Measurements from ENCODE around the gene MSH5. TPM values are rescaled to one million over a fixed set of nuclear protein-coding genes. Genes with fewer than 3 reads are reported as not detected.

The MSH5 gene
- total and polyA plus RNA-seq, 2 of the 13 experiments (the other 11 are each of a cell fraction or from before 2014, with no cell fraction given): 10.2 to 38.7 TPM

GRCh38 chr6:31760790-31761189, 21.0 kb downstream of the MSH5 start (continued):
- TF ChIP-seq PRDM4 (CRISPR knock-in tag; IDR thresholded peaks at IDR 0.05; ENCODE audit: borderline replicate concordance) (no peak), PREB (CRISPR knock-in tag; IDR thresholded peaks at IDR 0.05) (no peak), ZNF337 (CRISPR knock-in tag; IDR thresholded peaks at IDR 0.05; ENCODE audit: borderline replicate concordance, low read depth) (no peak), NKX3-1 (CRISPR knock-in tag; IDR thresholded peaks at IDR 0.05) (no peak)

- no peak for FAIRE-seq
- H3K9ac ChIP-seq (ENCODE audit: insufficient read depth, low read depth, low read length): no peak overlapping the region
- no peaks in the 10 kb centered on the region for H3K79me2 ChIP-seq (ENCODE audit: insufficient read depth, low read length)
- H3K27me3 ChIP-seq (ENCODE audit: control insufficient read depth in 1 of 2, insufficient read depth in 2 of 2, low read length in 2 of 2): no peaks in the 10 kb centered on the region
- H3K36me3 ChIP-seq (replicated peaks in 1 of 2; ENCODE audit: control insufficient read depth in 1 of 2, insufficient read depth in 2 of 2, low read length in 2 of 2): peaks cover 0 to 2% of the 10 kb centered on the region in 2 experiments; a peak in 3 of 5 replicates
- no peaks in the 10 kb centered on the region for H4K20me1 ChIP-seq (ENCODE audit: insufficient read depth, low read length)
- ChIA-PET CTCF (ENCODE audit: low intra/inter-chr PET ratio, low total read pairs) (no interaction called here), POLR2A (interaction anchor here (1.4 to 11.5 kb wide), 2 partner anchors 14 to 24 kb away, joined by 4 to 96 read pairs; partner anchors contain the start of genes CLIC1 and MSH5)
- H3K9me3 ChIP-seq (ENCODE audit: low read length): no peaks in the 10 kb centered on the region
- peaks cover 35% of the 10 kb centered on the region for H3K4me1 ChIP-seq (ENCODE audit: insufficient read depth, low read length)
- DNase-seq (ENCODE audit: low spot score): no peak
- no peak overlapping the region for H3K4me3 ChIP-seq (replicated peaks in 1 of 3; ENCODE audit: insufficient read depth in 1 of 3, low read depth in 2 of 3, low read length in 3 of 3)
- in situ Hi-C loops (cut with HindIII; ENCODE audit: extremely low pct_ligation_motif_present, low pct_unique_long_range_greater_than_20kb) (no loop called here), intact Hi-C loops (cut with micrococcal nuclease; ENCODE audit: unreplicated experiment) (no loop called here)
- H2AFZ ChIP-seq (ENCODE audit: low read length): no peak overlapping the region
- H3K27ac ChIP-seq (ENCODE audit: extremely low read length, insufficient read depth, low read length): no peak overlapping the region
- no peak for ATAC-seq
- H3K4me2 ChIP-seq (ENCODE audit: low read depth, low read length): no peak overlapping the region
- BruUV-seq (replicated peaks): no TSS peak
- TF ChIP-seq SETDB1 (CRISPR knock-in tag; IDR thresholded peaks at IDR 0.05; ENCODE audit: borderline replicate concordance) (no peak), ZSCAN20 (CRISPR knock-in tag; IDR thresholded peaks at IDR 0.05; ENCODE audit: borderline replicate concordance) (no peak), IKZF5 (CRISPR knock-in tag; IDR thresholded peaks at IDR 0.05) (no peak), WIZ (CRISPR knock-in tag; IDR thresholded peaks at IDR 0.05) (no peak), NFKBIZ (CRISPR knock-in tag; IDR thresholded peaks at IDR 0.05) (no peak), ATM (IDR thresholded peaks at IDR 0.05; ENCODE audit: borderline replicate concordance) (no peak), NFYC (CRISPR knock-in tag; IDR thresholded peaks at IDR 0.05) (no peak), NR1H2 (CRISPR knock-in tag; IDR thresholded peaks at IDR 0.05; ENCODE audit: borderline replicate concordance, low read depth) (no peak), ZIK1 (CRISPR knock-in tag; IDR thresholded peaks at IDR 0.05; ENCODE audit: borderline replicate concordance, low read depth) (no peak), ZFP62 (CRISPR knock-in tag; IDR thresholded peaks at IDR 0.05) (no peak)
- 98% methylated on average over 8 of the region's 8 CpGs for WGBS (ENCODE audit: low lambda C conversion rate)
Measured at GRCh38 chr6:31761343-31761742, 21.5 kb downstream of the MSH5 start.

Measured in HepG2 (cell line).